Osteoblast (primary cell): ENCODE results near the gene MRGPRE. TPM values are rescaled to one million over a fixed set of nuclear protein-coding genes. Genes with fewer than 3 reads are reported as not detected.

ENCODE experiments used
- DNase-seq: peaks from one replicate; pipeline ENCODE4 v3.0.0; 2011; ENCODE audit warnings: low spot score, mixed read lengths; ENCODE audit not compliant: insufficient read length; ENCODE audit errors: missing footprints
- H2AFZ ChIP-seq: 2 replicates; pipeline ENCODE4 v1.6.0; 2011; ENCODE audit warnings: mild to moderate bottlenecking, low read length
- H3K27ac ChIP-seq: 2 replicates; pipeline ENCODE4 v1.5.1; 2011; ENCODE audit warnings: mild to moderate bottlenecking, low read depth, low read length, moderate library complexity
- H3K27me3 ChIP-seq: 2 replicates; pipeline ENCODE4 v1.6.0; 2012; ENCODE audit warnings: mild to moderate bottlenecking, control low read depth, inconsistent platforms, low read length, moderate library complexity; ENCODE audit not compliant: insufficient read depth
- H3K36me3 ChIP-seq: 2 replicates; pipeline ENCODE4 v1.5.1; 2011; ENCODE audit warnings: mild to moderate bottlenecking, low read length, control low read depth, moderate library complexity; ENCODE audit not compliant: insufficient read depth
- H3K4me1 ChIP-seq: 2 replicates; pipeline ENCODE4 v1.5.1; 2011; ENCODE audit warnings: mild to moderate bottlenecking, low read length, control low read depth, moderate library complexity; ENCODE audit not compliant: insufficient read depth
- H3K4me2 ChIP-seq: 2 replicates; pipeline ENCODE4 v1.6.0; 2011; ENCODE audit warnings: mild to moderate bottlenecking, low read length; ENCODE audit not compliant: insufficient read depth
- H3K4me3 ChIP-seq: fragments of 200-600 bp; sonication (generic); 3 replicates; pipeline ENCODE4 v1.5.1; 2012; ENCODE audit warnings: mild to moderate bottlenecking, low read length, inconsistent platforms; ENCODE audit not compliant: insufficient read depth
- H3K79me2 ChIP-seq: 2 replicates; pipeline ENCODE4 v1.6.0; 2012; ENCODE audit warnings: mild to moderate bottlenecking, low read length, control low read depth, inconsistent platforms; ENCODE audit not compliant: insufficient read depth
- H3K9me3 ChIP-seq: 2 replicates; pipeline ENCODE4 v1.5.1; 2011; ENCODE audit warnings: low read depth, low read length, control low read depth
- H4K20me1 ChIP-seq: 2 replicates; pipeline ENCODE4 v1.6.0; 2012; ENCODE audit warnings: mild to moderate bottlenecking, low read length, control low read depth; ENCODE audit not compliant: insufficient read depth
- total RNA-seq: library from RNA; depleted of rRNA; stranded (reverse); fragments of >200 nt; gene quantifications from 2 replicates; pipeline ENCODE4 v1.2.3, GENCODE V29; 2012
- TF ChIP-seq, protein P1 (sequence below): IDR thresholded peaks from 2 replicates; pipeline ENCODE4 v1.5.1; 2011; ENCODE audit warnings: mild to moderate bottlenecking, low read depth, low read length, moderate library complexity; ENCODE audit errors: extremely low read depth

Gene MRGPRE
- total RNA-seq, 1 donor = under 0.01 TPM

DNA sequence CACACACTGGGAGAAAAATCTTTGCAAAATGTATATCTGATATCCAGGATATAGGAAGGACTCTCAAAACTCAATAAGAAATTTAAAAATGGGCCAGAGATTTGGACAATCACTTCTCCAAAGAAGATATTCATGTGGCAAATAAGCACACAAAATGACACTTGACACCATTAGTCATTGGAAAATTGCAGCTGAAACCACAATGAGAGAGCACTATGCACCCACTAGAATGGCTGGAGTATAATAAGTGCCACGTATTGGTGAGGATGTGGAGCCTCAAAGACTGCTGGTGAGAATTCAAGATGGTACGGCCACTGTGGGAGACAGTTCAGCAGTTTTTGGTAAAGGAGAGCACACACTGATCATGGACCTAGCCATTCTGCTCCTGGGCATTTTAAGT lies 54.3 kb downstream of the MRGPRE start:
- peaks cover 6% of the 10 kb centered on the region for H3K9me3 ChIP-seq
- H3K79me2 ChIP-seq = no peaks in the 10 kb centered on the region
- no peak overlapping the region for H3K4me3 ChIP-seq
- peak; percentile 69 for DNase-seq
- no peaks in the 10 kb centered on the region for H3K27me3 ChIP-seq
- H3K4me2 ChIP-seq = peak overlapping the region; percentile 44
- H2AFZ ChIP-seq = peak overlapping the region; percentile 57
- H3K27ac ChIP-seq = peak overlapping the region; percentile 83
- H4K20me1 ChIP-seq = no peaks in the 10 kb centered on the region
- TF ChIP-seq, protein P1, sequence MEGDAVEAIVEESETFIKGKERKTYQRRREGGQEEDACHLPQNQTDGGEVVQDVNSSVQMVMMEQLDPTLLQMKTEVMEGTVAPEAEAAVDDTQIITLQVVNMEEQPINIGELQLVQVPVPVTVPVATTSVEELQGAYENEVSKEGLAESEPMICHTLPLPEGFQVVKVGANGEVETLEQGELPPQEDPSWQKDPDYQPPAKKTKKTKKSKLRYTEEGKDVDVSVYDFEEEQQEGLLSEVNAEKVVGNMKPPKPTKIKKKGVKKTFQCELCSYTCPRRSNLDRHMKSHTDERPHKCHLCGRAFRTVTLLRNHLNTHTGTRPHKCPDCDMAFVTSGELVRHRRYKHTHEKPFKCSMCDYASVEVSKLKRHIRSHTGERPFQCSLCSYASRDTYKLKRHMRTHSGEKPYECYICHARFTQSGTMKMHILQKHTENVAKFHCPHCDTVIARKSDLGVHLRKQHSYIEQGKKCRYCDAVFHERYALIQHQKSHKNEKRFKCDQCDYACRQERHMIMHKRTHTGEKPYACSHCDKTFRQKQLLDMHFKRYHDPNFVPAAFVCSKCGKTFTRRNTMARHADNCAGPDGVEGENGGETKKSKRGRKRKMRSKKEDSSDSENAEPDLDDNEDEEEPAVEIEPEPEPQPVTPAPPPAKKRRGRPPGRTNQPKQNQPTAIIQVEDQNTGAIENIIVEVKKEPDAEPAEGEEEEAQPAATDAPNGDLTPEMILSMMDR = no peak
- H3K36me3 ChIP-seq = no peaks in the 10 kb centered on the region
- peaks cover 10% of the 10 kb centered on the region for H3K4me1 ChIP-seq

Other genes starting within 250 kb of the MRGPRE start
- gene NAP1L4, start 240.1 kb downstream of the MRGPRE start, total RNA-seq = 72.0 and 87.8 TPM in 2 replicates
- 99.3 and 106 TPM in 2 replicates for gene CARS1, start 175.0 kb downstream of the MRGPRE start, total RNA-seq
- 46.0 and 49.9 TPM in 2 replicates for gene OSBPL5, start 67.1 kb downstream of the MRGPRE start, total RNA-seq
- gene MRGPRG, start 13.6 kb downstream of the MRGPRE start, total RNA-seq = not detected in 2 replicates
- gene ZNF195, start 146.7 kb upstream of the MRGPRE start, total RNA-seq = 14.7 and 19.2 TPM in 2 replicates